Fibroblast of lung (primary cell): ENCODE data around the gene PLCL1. TPM values are rescaled to one million over a fixed set of nuclear protein-coding genes. Genes with fewer than 3 reads are reported as not detected.

Experiments used
- DNase-seq, 2 donors: peaks; one replicate each; pipeline versions ENCODE4 v3.0.0 to v3.0.0-alpha.2; 2010; ENCODE audit warnings: low read depth in 2 of 2
- H2AFZ ChIP-seq: 2 replicates; pipeline ENCODE4 v1.5.1; 2012; ENCODE audit warnings: low read length, control low read depth, inconsistent platforms
- H3K27ac ChIP-seq: 2 replicates; pipeline ENCODE4 v1.5.1; 2011; ENCODE audit warnings: low read length, control low read depth; ENCODE audit not compliant: insufficient read depth
- H3K27me3 ChIP-seq: 2 replicates; pipeline ENCODE4 v1.5.1; 2011; ENCODE audit warnings: mild to moderate bottlenecking, low read length; ENCODE audit not compliant: control insufficient read depth, insufficient read depth
- H3K36me3 ChIP-seq: 2 replicates; pipeline ENCODE4 v1.5.1; 2011; ENCODE audit warnings: low read length; ENCODE audit not compliant: control insufficient read depth, insufficient read depth
- H3K4me1 ChIP-seq: 2 replicates; pipeline ENCODE4 v1.5.1; 2011; ENCODE audit warnings: low read length; ENCODE audit not compliant: control insufficient read depth, insufficient read depth; ENCODE audit errors: extremely low read depth
- H3K4me2 ChIP-seq: 2 replicates; pipeline ENCODE4 v1.5.1; 2011; ENCODE audit warnings: low read length, control low read depth; ENCODE audit not compliant: insufficient read depth; ENCODE audit errors: extremely low read depth
- H3K4me3 ChIP-seq, 4 experiments: fragments of 200-600 bp in 1 of 4; sonication (generic) in 1 of 4; replicated peaks in 1 of 4; 2 replicates each; pipeline ENCODE4 v1.5.1; 2011 to 2016; ENCODE audit warnings: low read length in 4 of 4, low read depth in 3 of 4, mild to moderate bottlenecking in 3 of 4, control low read depth in 2 of 4, inconsistent platforms in 1 of 4, mixed read lengths in 1 of 4; ENCODE audit not compliant: insufficient read depth in 1 of 4; ENCODE audit errors: control extremely low read depth in 1 of 4
- H3K79me2 ChIP-seq: 2 replicates; pipeline ENCODE4 v1.5.1; 2012; ENCODE audit warnings: mild to moderate bottlenecking, low read length, inconsistent platforms; ENCODE audit not compliant: control insufficient read depth, insufficient read depth
- H3K9ac ChIP-seq: 2 replicates; pipeline ENCODE4 v1.5.1; 2011; ENCODE audit warnings: mild to moderate bottlenecking, low read length, control low read depth; ENCODE audit not compliant: insufficient read depth
- H3K9me3 ChIP-seq: 2 replicates; pipeline ENCODE4 v1.5.1; 2012; ENCODE audit warnings: low read depth, low read length; ENCODE audit not compliant: control insufficient read depth, insufficient read depth
- H4K20me1 ChIP-seq: 2 replicates; pipeline ENCODE4 v1.5.1; 2011; ENCODE audit warnings: low read length; ENCODE audit not compliant: control insufficient read depth, insufficient read depth; ENCODE audit errors: extremely low read depth
- CTCF ChIP-seq, 2 donors: IDR thresholded peaks in 1 of 2; conservative IDR thresholded peaks in 1 of 2; 1 replicate in 1 of 2; 2 replicates in 1 of 2; pipeline ENCODE4 v1.5.1; 2011 to 2012; ENCODE audit warnings: low read length in 2 of 2, control low read depth in 1 of 2, inconsistent platforms in 1 of 2, low read depth in 1 of 2, mild to moderate bottlenecking in 1 of 2
- EZH2 ChIP-seq: IDR thresholded peaks from 2 replicates; pipeline ENCODE4 v1.5.1; 2012; ENCODE audit warnings: low read length, control low read depth, mild to moderate bottlenecking; ENCODE audit errors: missing control alignments
- polyA plus RNA-seq, 2 donors: library from polyadenylated mRNA; depleted of rRNA in 1 of 2; stranded (reverse) in 1 of 2; unstranded in 1 of 2; fragments of >200 nt; gene quantifications; 2 replicates each; pipeline ENCODE4 v1.2.1, GENCODE V29; 2011 to 2012; ENCODE audit warnings: missing spikeins in 1 of 2
- total RNA-seq: library from RNA; depleted of rRNA; stranded (reverse); fragments of >200 nt; gene quantifications from 2 replicates; pipeline ENCODE4 v1.2.1, GENCODE V29; 2014

Gene PLCL1
- total and polyA plus RNA-seq, 2 donors (not counting 1 experiment from before 2014, with no cell fraction given) = 0.48 to 0.83 TPM

GRCh38 chr2:197937814-197938213 is 133.4 kb downstream of the PLCL1 start:
- Histone ChIP-seq H3K4me1 (no peaks in the 10 kb centered on the region), H3K4me3 (no peak overlapping the region), H3K36me3 (no peaks in the 10 kb centered on the region), H3K9me3 (no peaks in the 10 kb centered on the region), H3K79me2 (no peaks in the 10 kb centered on the region), H2AFZ (no peak overlapping the region), H3K27me3 (no peaks in the 10 kb centered on the region), H4K20me1 (no peaks in the 10 kb centered on the region), H3K4me2 (no peak overlapping the region), H3K9ac (no peak overlapping the region), H3K27ac (no peak overlapping the region)
- DNase-seq = no peak
- TF ChIP-seq EZH2 = no peak

- H2AFZ ChIP-seq = no peak overlapping the region
- no peaks in the 10 kb centered on the region for H3K79me2 ChIP-seq
- no peaks in the 10 kb centered on the region for H3K27me3 ChIP-seq
- no peak for DNase-seq
- no peaks in the 10 kb centered on the region for H3K36me3 ChIP-seq
- no peak overlapping the region for H3K9ac ChIP-seq
- no peaks in the 10 kb centered on the region for H4K20me1 ChIP-seq
- H3K4me1 ChIP-seq = no peaks in the 10 kb centered on the region
- TF ChIP-seq CTCF (conservative IDR thresholded peaks at IDR 0.05 in 1 of 2, IDR thresholded peaks at IDR 0.05 in 1 of 2; ENCODE audit: low read depth in 1 of 2, low read length in 2 of 2) = no peak
- TF ChIP-seq EZH2 = no peak
- no peak overlapping the region for H3K4me2 ChIP-seq
- no peak overlapping the region for H3K4me3 ChIP-seq
- H3K9me3 ChIP-seq = no peaks in the 10 kb centered on the region
- no peak overlapping the region for H3K27ac ChIP-seq
These were observed 134.2 kb downstream of the PLCL1 start for GRCh38 chr2:197938555-197938954.

- H4K20me1 ChIP-seq = no peaks in the 10 kb centered on the region
- no peak overlapping the region for H3K27ac ChIP-seq
- no peak for DNase-seq
- no peaks in the 10 kb centered on the region for H3K27me3 ChIP-seq
- H3K4me3 ChIP-seq = no peak overlapping the region
- no peak overlapping the region for H3K9ac ChIP-seq
- no peak overlapping the region for H3K4me2 ChIP-seq
- no peaks in the 10 kb centered on the region for H3K9me3 ChIP-seq
- H3K79me2 ChIP-seq = no peaks in the 10 kb centered on the region
- no peak for TF ChIP-seq CTCF (conservative IDR thresholded peaks at IDR 0.05 in 1 of 2, IDR thresholded peaks at IDR 0.05 in 1 of 2; ENCODE audit: low read depth in 1 of 2, low read length in 2 of 2)
- no peak for TF ChIP-seq EZH2
- no peaks in the 10 kb centered on the region for H3K36me3 ChIP-seq
- no peak overlapping the region for H2AFZ ChIP-seq
- H3K4me1 ChIP-seq = no peaks in the 10 kb centered on the region
These were observed 135.4 kb downstream of the PLCL1 start for GRCh38 chr2:197939787-197940186.
